Right kidney (tissue), 1 donor: ENCODE measurements around the gene TBCD.

Source experiments
- DNase-seq: peaks from one replicate; pipeline ENCODE4 v3.0.0-alpha.2; 2016

Gene TBCD

GRCh38 chr17:82937411-82938371, 185.8 kb downstream of the TBCD start:
- no peak for DNase-seq

- DNase-seq = no peak
Observed at GRCh38 chr17:82938486-82938872, 186.6 kb downstream of the TBCD start.

- DNase-seq = no peak
Observed at GRCh38 chr17:82938873-82939620, 187.2 kb downstream of the TBCD start.

GRCh38 chr17:82939621-82940135, 187.8 kb downstream of the TBCD start:
- DNase-seq = no peak

- DNase-seq = no peak
Observed at GRCh38 chr17:82940226-82941020, 188.6 kb downstream of the TBCD start.

GRCh38 chr17:82941021-82942001, 189.4 kb downstream of the TBCD start:
- no peak for DNase-seq

GRCh38 chr17:82942166-82943130, 190.6 kb downstream of the TBCD start:
- DNase-seq = no peak

GRCh38 chr17:82943339-82943738, 191.5 kb downstream of the TBCD start:
- no peak for DNase-seq

GRCh38 chr17:82943751-82944150, 191.9 kb downstream of the TBCD start:
- no peak for DNase-seq

- no peak for DNase-seq
Observed at GRCh38 chr17:82944990-82945389, 193.1 kb downstream of the TBCD start.

GRCh38 chr17:82946081-82946480, 194.2 kb downstream of the TBCD start:
- DNase-seq = no peak

- no peak for DNase-seq
Observed at GRCh38 chr17:82947051-82947991, 195.5 kb downstream of the TBCD start.

GRCh38 chr17:82948081-82948511, 196.2 kb downstream of the TBCD start:
- no peak for DNase-seq

- no peak for DNase-seq
Observed at GRCh38 chr17:82948957-82949356, 197.1 kb downstream of the TBCD start.

- no peak for DNase-seq
Observed at GRCh38 chr17:82949361-82949760, 197.5 kb downstream of the TBCD start.

- DNase-seq = no peak
Observed at GRCh38 chr17:82949984-82950383, 198.1 kb downstream of the TBCD start.

- no peak for DNase-seq
Observed at GRCh38 chr17:82950525-82951102, 198.7 kb downstream of the TBCD start.

GRCh38 chr17:82952019-82952418, 200.2 kb downstream of the TBCD start:
- no peak for DNase-seq
